Measurements from ENCODE around the gene ADAMTS3. TPM values are rescaled to one million over a fixed set of nuclear protein-coding genes. Genes with fewer than 3 reads are reported as not detected.

ADAMTS3 gene
- total and polyA plus RNA-seq, 8 donors, result 3.0 to 8.9 (median 7.4) TPM

- Histone ChIP-seq H3K36me3 (no peaks in the 10 kb centered on the region), H3K27me3 (no peaks in the 10 kb centered on the region), H3K4me3 (no peak overlapping the region), H3K4me1 (no peaks in the 10 kb centered on the region), H3K27ac (no peak overlapping the region), H3K9me3 (no peaks in the 10 kb centered on the region)
- ATAC-seq (no peak), DNase-seq (no peak)
- intact Hi-C loops (cut with DNase I), result no loop called here
- no peak for TF ChIP-seq CTCF (IDR thresholded peaks at IDR 0.05)
These were observed 160.5 kb downstream of the ADAMTS3 start for GRCh38 chr4:72408568-72408967.

- Histone ChIP-seq H3K4me1 (no peaks in the 10 kb centered on the region), H3K9me3 (no peaks in the 10 kb centered on the region), H3K4me3 (no peak overlapping the region), H3K27ac (no peak overlapping the region), H3K36me3 (no peaks in the 10 kb centered on the region), H3K27me3 (no peaks in the 10 kb centered on the region)
- no peak for TF ChIP-seq CTCF (IDR thresholded peaks at IDR 0.05)
- no peak for ATAC-seq
- DNase-seq, result no peak
- intact Hi-C loops (cut with DNase I), result no loop called here
These were observed 163.6 kb downstream of the ADAMTS3 start for GRCh38 chr4:72405417-72405816.

- Histone ChIP-seq H3K4me1 (no peaks in the 10 kb centered on the region), H3K9me3 (no peaks in the 10 kb centered on the region), H3K4me3 (no peak overlapping the region), H3K36me3 (no peaks in the 10 kb centered on the region), H3K27me3 (no peaks in the 10 kb centered on the region), H3K27ac (no peak overlapping the region)
- peak; percentile 69 for ATAC-seq
- intact Hi-C loops (cut with DNase I), result no loop called here
- no peak for TF ChIP-seq CTCF (IDR thresholded peaks at IDR 0.05)
- peak in 3 of 4 donors; percentile 10 to 53 (median 39) for DNase-seq
These were observed 171.7 kb downstream of the ADAMTS3 start for GRCh38 chr4:72397314-72397713.

GRCh38 chr4:72394012-72394663 is 174.9 kb downstream of the ADAMTS3 start:
- Histone ChIP-seq H3K27ac (no peak overlapping the region), H3K36me3 (no peaks in the 10 kb centered on the region), H3K9me3 (no peaks in the 10 kb centered on the region), H3K4me3 (no peak overlapping the region), H3K4me1 (no peaks in the 10 kb centered on the region), H3K27me3 (no peaks in the 10 kb centered on the region)
- DNase-seq (no peak), ATAC-seq (no peak)
- intact Hi-C loops (cut with DNase I), result no loop called here
- no peak for TF ChIP-seq CTCF (IDR thresholded peaks at IDR 0.05)

GRCh38 chr4:72391281-72391680 is 177.7 kb downstream of the ADAMTS3 start:
- no peaks in the 10 kb centered on the region for H3K9me3 ChIP-seq
- ATAC-seq, result no peak
- H3K4me1 ChIP-seq, result no peaks in the 10 kb centered on the region
- no peaks in the 10 kb centered on the region for H3K27me3 ChIP-seq
- intact Hi-C loops (cut with DNase I), result no loop called here
- H3K36me3 ChIP-seq, result no peaks in the 10 kb centered on the region
- no peak for DNase-seq
- no peak for TF ChIP-seq CTCF (IDR thresholded peaks at IDR 0.05)
- no peak overlapping the region for H3K4me3 ChIP-seq
- no peak overlapping the region for H3K27ac ChIP-seq
